ENCODE data around the gene GFY. TPM values are rescaled to one million over a fixed set of nuclear protein-coding genes. Genes with fewer than 3 reads are reported as not detected.

Gene GFY
- total RNA-seq, 1 donor from 2014 or later = not detected

- H3K4me3 Mint-ChIP-seq = no peak overlapping the region
- no peak for DNase-seq (ENCODE audit: low read depth, low spot score)
- no peak overlapping the region for H3K27ac Mint-ChIP-seq (ENCODE audit: unreplicated experiment)
- H3K9me3 Mint-ChIP-seq = no peaks in the 10 kb centered on the region
- no peaks in the 10 kb centered on the region for H3K36me3 Mint-ChIP-seq (ENCODE audit: low read depth)
- H3K27me3 Mint-ChIP-seq (ENCODE audit: low read depth) = peaks cover 17% of the 10 kb centered on the region
- H3K4me1 Mint-ChIP-seq = peaks cover 4% of the 10 kb centered on the region
- TF ChIP-seq CTCF (conservative IDR thresholded peaks at IDR 0.05) = no peak
These were observed 31.3 kb upstream of the GFY start for GRCh38 chr19:49393881-49394280.

GRCh38 chr19:49395581-49396407, 29.4 kb upstream of the GFY start:
- no peak for DNase-seq (ENCODE audit: low read depth, low spot score)
- H3K27me3 Mint-ChIP-seq (ENCODE audit: low read depth) = peaks cover 14% of the 10 kb centered on the region
- H3K4me3 Mint-ChIP-seq = no peak overlapping the region
- H3K4me1 Mint-ChIP-seq = peaks cover 4% of the 10 kb centered on the region
- no peaks in the 10 kb centered on the region for H3K9me3 Mint-ChIP-seq
- no peak for TF ChIP-seq CTCF (conservative IDR thresholded peaks at IDR 0.05)
- no peaks in the 10 kb centered on the region for H3K36me3 Mint-ChIP-seq (ENCODE audit: low read depth)
- no peak overlapping the region for H3K27ac Mint-ChIP-seq (ENCODE audit: unreplicated experiment)

GRCh38 chr19:49396738-49397505, 28.3 kb upstream of the GFY start:
- Mint-ChIP-seq H3K4me3 (no peak overlapping the region), H3K4me1 (peaks cover 2% of the 10 kb centered on the region), H3K36me3 (ENCODE audit: low read depth) (no peaks in the 10 kb centered on the region), H3K27ac (ENCODE audit: unreplicated experiment) (no peak overlapping the region), H3K9me3 (no peaks in the 10 kb centered on the region), H3K27me3 (ENCODE audit: low read depth) (peaks cover 10% of the 10 kb centered on the region)
- DNase-seq (ENCODE audit: low read depth, low spot score) = no peak
- TF ChIP-seq CTCF (conservative IDR thresholded peaks at IDR 0.05) = no peak

- H3K36me3 Mint-ChIP-seq (ENCODE audit: low read depth) = no peaks in the 10 kb centered on the region
- H3K4me1 Mint-ChIP-seq = no peaks in the 10 kb centered on the region
- H3K27ac Mint-ChIP-seq (ENCODE audit: unreplicated experiment) = no peak overlapping the region
- peaks cover 2% of the 10 kb centered on the region for H3K27me3 Mint-ChIP-seq (ENCODE audit: low read depth)
- no peak for TF ChIP-seq CTCF (conservative IDR thresholded peaks at IDR 0.05)
- no peak for DNase-seq (ENCODE audit: low read depth, low spot score)
- H3K4me3 Mint-ChIP-seq = no peak overlapping the region
- no peaks in the 10 kb centered on the region for H3K9me3 Mint-ChIP-seq
These were observed 27.1 kb upstream of the GFY start for GRCh38 chr19:49398001-49398615.

- TF ChIP-seq CTCF (conservative IDR thresholded peaks at IDR 0.05) = no peak
- peaks cover 7% of the 10 kb centered on the region for H3K4me1 Mint-ChIP-seq
- H3K27me3 Mint-ChIP-seq (ENCODE audit: low read depth) = peaks cover 2% of the 10 kb centered on the region
- H3K36me3 Mint-ChIP-seq (ENCODE audit: low read depth) = no peaks in the 10 kb centered on the region
- no peak for DNase-seq (ENCODE audit: low read depth, low spot score)
- H3K27ac Mint-ChIP-seq (ENCODE audit: unreplicated experiment) = peak overlapping the region; percentile 83
- no peaks in the 10 kb centered on the region for H3K9me3 Mint-ChIP-seq
- no peak overlapping the region for H3K4me3 Mint-ChIP-seq
These were observed 26.3 kb upstream of the GFY start for GRCh38 chr19:49398931-49399330.
